Prostate gland (tissue), 2 donors: Measurements from ENCODE around the gene SMAP2.

Source experiments
- POLR2A ChIP-seq: fragments of 450-650 bp; IDR thresholded peaks from one replicate; pipeline ENCODE4 v1.6.1; 2016; ENCODE audit warnings: antibody characterized with exemption, mild to moderate bottlenecking
- POLR2AphosphoS5 ChIP-seq: sonication (generic); formaldehyde crosslinking; IDR thresholded peaks from one replicate; pipeline ENCODE4 v1.6.1; 2017; ENCODE audit warnings: antibody characterized with exemption
- TF ChIP-seq, protein P1 (sequence below), 4 experiments: fragments of 200-600 bp in 2 of 4; fragments of 450-650 bp in 2 of 4; sonication (generic) in 2 of 4; IDR thresholded peaks; 1 replicate in 3 of 4; 2 replicates in 1 of 4; pipeline ENCODE4 v1.5.1; 2016 to 2019; ENCODE audit warnings: antibody characterized with exemption in 4 of 4, mild to moderate bottlenecking in 2 of 4, moderate library complexity in 2 of 4

DNA sequence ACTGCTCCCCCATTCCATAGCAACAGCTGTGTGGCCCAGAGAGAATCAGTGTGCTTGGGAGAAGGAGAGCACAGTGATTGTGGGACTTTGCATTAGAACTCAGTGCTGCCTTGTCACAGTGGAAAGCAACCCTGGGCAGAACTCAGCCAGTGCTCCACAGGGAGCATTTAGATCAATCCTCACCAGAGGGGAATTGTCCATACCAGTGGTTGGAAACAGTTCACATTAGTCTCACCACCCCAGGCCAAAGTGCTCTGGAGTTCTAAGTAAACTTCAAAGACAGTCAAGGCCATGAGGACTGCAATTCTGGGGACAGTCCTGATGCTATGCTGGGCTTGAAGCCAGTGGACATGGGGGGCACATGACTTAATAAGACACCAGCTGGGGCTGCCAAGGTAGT is 12.9 kb upstream of the SMAP2 start:
- TF ChIP-seq, protein P1, sequence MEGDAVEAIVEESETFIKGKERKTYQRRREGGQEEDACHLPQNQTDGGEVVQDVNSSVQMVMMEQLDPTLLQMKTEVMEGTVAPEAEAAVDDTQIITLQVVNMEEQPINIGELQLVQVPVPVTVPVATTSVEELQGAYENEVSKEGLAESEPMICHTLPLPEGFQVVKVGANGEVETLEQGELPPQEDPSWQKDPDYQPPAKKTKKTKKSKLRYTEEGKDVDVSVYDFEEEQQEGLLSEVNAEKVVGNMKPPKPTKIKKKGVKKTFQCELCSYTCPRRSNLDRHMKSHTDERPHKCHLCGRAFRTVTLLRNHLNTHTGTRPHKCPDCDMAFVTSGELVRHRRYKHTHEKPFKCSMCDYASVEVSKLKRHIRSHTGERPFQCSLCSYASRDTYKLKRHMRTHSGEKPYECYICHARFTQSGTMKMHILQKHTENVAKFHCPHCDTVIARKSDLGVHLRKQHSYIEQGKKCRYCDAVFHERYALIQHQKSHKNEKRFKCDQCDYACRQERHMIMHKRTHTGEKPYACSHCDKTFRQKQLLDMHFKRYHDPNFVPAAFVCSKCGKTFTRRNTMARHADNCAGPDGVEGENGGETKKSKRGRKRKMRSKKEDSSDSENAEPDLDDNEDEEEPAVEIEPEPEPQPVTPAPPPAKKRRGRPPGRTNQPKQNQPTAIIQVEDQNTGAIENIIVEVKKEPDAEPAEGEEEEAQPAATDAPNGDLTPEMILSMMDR (IDR thresholded peaks at IDR 0.05): no peak
- no peak for TF ChIP-seq POLR2A
- no peak for TF ChIP-seq POLR2AphosphoS5
